Fibroblast of skin of abdomen (primary cell): Measurements from ENCODE around the gene DNAH2.
A peak's percentile ranks its signal among the peaks of the same experiment; 100 is the strongest.

Experiments
- DNase-seq: peaks from one replicate; pipeline ENCODE4 v3.0.0-alpha.2; 2013

DNAH2 gene

GRCh38 chr17:7702776-7703175 is 14.8 kb upstream of the DNAH2 start:
- no peak for DNase-seq

- peak; percentile 60 for DNase-seq
Measured at GRCh38 chr17:7703584-7704479, 13.7 kb upstream of the DNAH2 start.

GRCh38 chr17:7704601-7705268 is 12.8 kb upstream of the DNAH2 start, which contains the start of gene EFNB3:
TSS of gene EFNB3 (plus strand) at chr17:7705202. CDS start at chr17:7705599, 397 bp downstream.
- peak; percentile 55 for DNase-seq

- no peak for DNase-seq
Measured at GRCh38 chr17:7705269-7706255, 12.0 kb upstream of the DNAH2 start.

GRCh38 chr17:7706631-7707354 is 10.8 kb upstream of the DNAH2 start:
- DNase-seq: no peak

- no peak for DNase-seq
Measured at GRCh38 chr17:7707446-7707845, 10.1 kb upstream of the DNAH2 start.

- DNase-seq: no peak
Measured at GRCh38 chr17:7707858-7708750, 9.4 kb upstream of the DNAH2 start.

- DNase-seq: no peak
Measured at GRCh38 chr17:7709031-7709430, 8.5 kb upstream of the DNAH2 start.

GRCh38 chr17:7710301-7710700 is 7.2 kb upstream of the DNAH2 start:
- DNase-seq: no peak

- DNase-seq: no peak
Measured at GRCh38 chr17:7711051-7711755, 6.3 kb upstream of the DNAH2 start.

- no peak for DNase-seq
Measured at GRCh38 chr17:7712111-7712771, 5.3 kb upstream of the DNAH2 start.

GRCh38 chr17:7713782-7714181 is 3.8 kb upstream of the DNAH2 start:
- no peak for DNase-seq

- no peak for DNase-seq
Measured at GRCh38 chr17:7714721-7715594, 2.6 kb upstream of the DNAH2 start.

GRCh38 chr17:7715936-7716886 is 1.3 kb upstream of the DNAH2 start:
- DNase-seq: no peak

GRCh38 chr17:7717756-7718350 is 309 bp downstream of the DNAH2 start:
- no peak for DNase-seq

- no peak for DNase-seq
Measured at GRCh38 chr17:7719661-7720060, 2.1 kb downstream of the DNAH2 start.

GRCh38 chr17:7720125-7720524 is 2.6 kb downstream of the DNAH2 start:
- no peak for DNase-seq
